ENCODE measurements around the gene SH3BGRL2.

- TF ChIP-seq CTCF (IDR thresholded peaks at IDR 0.05; ENCODE audit: low read length) (no peak), EZH2phosphoT487 (IDR thresholded peaks at IDR 0.05; ENCODE audit: low read length) (no peak)
These were observed 18.2 kb upstream of the SH3BGRL2 start for GRCh38 chr6:79612918-79613317.

Measured in MM.1S (cell line).